K562 (cell line): ENCODE measurements around the gene ALDH3A2. TPM values are rescaled to one million over a fixed set of nuclear protein-coding genes. Genes with fewer than 3 reads are reported as not detected.

Experiments used
- ATAC-seq: fragments of 200-7000 bp; cut with Tn5 transposase; 3 replicates; pipeline ENCODE4 v1.9.1; 2020; ENCODE audit warnings: moderate library complexity
- BruUV-seq: library from RNA; stranded (reverse); fragments of 400-500 nt; replicated peaks from 2 replicates; lab custom pipeline; 2021; lab: Mats Ljungman, UMichigan
- CTCF ChIA-PET: fragments of 300-600 bp; formaldehyde crosslinking; extraction: SDS; loops from one replicate; lab custom pipeline; 2021; ENCODE audit warnings: low intra/inter-chr PET ratio; lab: Yijun Ruan, JAX
- POLR2A ChIA-PET: fragments of 300-600, 350-650 bp; sonication (Branson Sonifier 250); formaldehyde crosslinking; extraction: SDS; loops from one replicate; lab custom pipeline; 2021; ENCODE audit warnings: antibody characterized with exemption, inconsistent platforms; lab: Yijun Ruan, JAX
- DNase-seq, 4 experiments: peaks; one replicate each; pipeline versions ENCODE4 v3.0.0 to v3.0.0-alpha.2; 2011 to 2018; ENCODE audit warnings: low spot score in 3 of 4, mixed read lengths in 3 of 4; ENCODE audit errors: extremely low read depth in 1 of 4
- FAIRE-seq: peaks from 2 replicates; lab custom pipeline; 2011; peaks lifted over from hg19 to GRCh38; lab: Jason Lieb, UNC
- H2AFZ ChIP-seq: 2 replicates; pipeline ENCODE4 v1.6.0; 2011; ENCODE audit warnings: low read depth, low read length, control low read depth, inconsistent platforms
- H3K27ac ChIP-seq: fragments of 200-600 bp; 3 replicates; pipeline ENCODE4 v1.8.0; 2011; ENCODE audit warnings: low read depth, mild to moderate bottlenecking, control low read depth, inconsistent platforms, low read length, moderate library complexity, mixed read lengths; ENCODE audit errors: extremely low read depth
- H3K27me3 ChIP-seq, 2 experiments: fragments of 300-600 bp in 1 of 2; 2 replicates in 1 of 2; 3 replicates in 1 of 2; pipeline versions ENCODE4 v1.6.0 to v1.8.0; 2011; ENCODE audit warnings: inconsistent platforms in 2 of 2, low read length in 2 of 2, mild to moderate bottlenecking in 1 of 2, mixed read lengths in 1 of 2, moderate library complexity in 1 of 2; ENCODE audit not compliant: control insufficient read depth in 2 of 2, insufficient read depth in 2 of 2
- H3K36me3 ChIP-seq: fragments of 300-600 bp; 3 replicates; pipeline ENCODE4 v1.8.0; 2011; ENCODE audit warnings: mild to moderate bottlenecking, low read length, inconsistent platforms; ENCODE audit not compliant: control insufficient read depth, insufficient read depth
- H3K4me1 ChIP-seq, 2 experiments: fragments of 200-600 bp in 1 of 2; replicated peaks in 1 of 2; 2 replicates in 1 of 2; 3 replicates in 1 of 2; pipeline versions ENCODE4 v1.5.1 to v1.8.0; 2011; ENCODE audit warnings: inconsistent platforms in 2 of 2, low read length in 2 of 2, mild to moderate bottlenecking in 1 of 2, mixed read lengths in 1 of 2, moderate library complexity in 1 of 2; ENCODE audit not compliant: control insufficient read depth in 2 of 2, insufficient read depth in 2 of 2
- H3K4me2 ChIP-seq: 2 replicates; pipeline ENCODE4 v1.6.1; 2011; ENCODE audit warnings: low read length, control low read depth, inconsistent platforms, mixed read lengths; ENCODE audit not compliant: insufficient read depth
- H3K4me3 ChIP-seq: fragments of 200-600 bp; sonication (generic), shearing (Covaris generic); 2 replicates; pipeline ENCODE4 v1.5.1; 2016; ENCODE audit warnings: control low read depth, inconsistent platforms
- H3K79me2 ChIP-seq: fragments of 200-600 bp; 3 replicates; pipeline ENCODE4 v1.8.0; 2011; ENCODE audit warnings: low read length, inconsistent platforms; ENCODE audit not compliant: control insufficient read depth, insufficient read depth
- H3K9ac ChIP-seq, 2 experiments: 2 replicates each; pipeline versions ENCODE4 v1.6.0 to v1.6.1; 2011; ENCODE audit warnings: low read depth in 2 of 2, low read length in 2 of 2, control low read depth in 1 of 2, inconsistent platforms in 1 of 2, mild to moderate bottlenecking in 1 of 2, mixed read lengths in 1 of 2; ENCODE audit not compliant: insufficient read depth in 1 of 2
- H3K9me1 ChIP-seq: one replicate; pipeline ENCODE4 v1.6.0; 2011; ENCODE audit warnings: inconsistent platforms, mild to moderate bottlenecking, low read length, moderate library complexity; ENCODE audit not compliant: control insufficient read depth, insufficient read depth
- H3K9me3 ChIP-seq: replicated peaks from 2 replicates; pipeline ENCODE4 v1.5.1; 2011; ENCODE audit warnings: low read depth, low read length, inconsistent platforms; ENCODE audit not compliant: control insufficient read depth, insufficient read depth
- H4K20me1 ChIP-seq: replicated peaks from 2 replicates; pipeline ENCODE4 v1.6.1; 2011; ENCODE audit warnings: low read length, inconsistent platforms, mixed read lengths; ENCODE audit not compliant: control insufficient read depth, insufficient read depth
- C11orf30 ChIP-seq: fragments of 450-650 bp; IDR thresholded peaks from 2 replicates; pipeline ENCODE4 v1.6.1; 2016; ENCODE audit warnings: low read depth, mild to moderate bottlenecking
- GABPA ChIP-seq: fragments of 200-800 bp; sonication (Bioruptor generic); conservative IDR thresholded peaks from 2 replicates; pipeline ENCODE4 v1.6.1; 2016; ENCODE audit warnings: low read depth, missing genetic modification characterization, missing compliant biosample characterization
- MAFF ChIP-seq: IDR thresholded peaks from 2 replicates; pipeline ENCODE4 v1.6.1; 2012; ENCODE audit warnings: low read length, improper control_type of control experiment
- RBM17 ChIP-seq: fragments of 200-400 bp; formaldehyde crosslinking; IDR thresholded peaks from 2 replicates; pipeline ENCODE4 v1.6.1; 2017; ENCODE audit warnings: low read depth, mild to moderate bottlenecking, low read length, borderline replicate concordance
- RBM25 ChIP-seq: fragments of 200-400 bp; formaldehyde crosslinking; IDR thresholded peaks from 2 replicates; pipeline ENCODE4 v1.6.1; 2018; ENCODE audit warnings: low read length, low read depth, moderate library complexity; ENCODE audit not compliant: severe bottlenecking
- SMARCA4 ChIP-seq: fragments of 450-650 bp; IDR thresholded peaks from 2 replicates; pipeline ENCODE4 v1.6.1; 2016
- TAL1 ChIP-seq: fragments of 450-650 bp; IDR thresholded peaks from 2 replicates; pipeline ENCODE4 v1.6.1; 2016; ENCODE audit warnings: mild to moderate bottlenecking
- TARDBP ChIP-seq: fragments of 450-650 bp; IDR thresholded peaks from 2 replicates; pipeline ENCODE4 v1.6.1; 2016
- ZNF263 ChIP-seq: sonication (generic); formaldehyde crosslinking; IDR thresholded peaks from 2 replicates; pipeline ENCODE4 v1.8.0; 2022; ENCODE audit warnings: mild to moderate bottlenecking, missing genetic modification reagents, borderline replicate concordance
- WGBS: fragments of 100-300 bp; shearing (Covaris generic); methylation state at CpG from one replicate; pipeline ENCODE4 v1.1.6; 2016; ENCODE audit warnings: low coverage, mixed read lengths; ENCODE audit not compliant: insufficient coverage; ENCODE audit errors: missing lambda C conversion rate; 5-methylcytosine and 5-hydroxymethylcytosine counted together
- in situ Hi-C: fragments of 300-500 bp; cut with MboI; formaldehyde crosslinking; loops from 4 replicates; pipeline ENCODE4 v1.15.0; 2018; ENCODE audit warnings: inconsistent platforms, mixed read lengths
- intact Hi-C: fragments of 100-400 bp; cut with micrococcal nuclease; formaldehyde crosslinking; loops from 2 replicates; pipeline ENCODE4 v1.14.2; 2022
- polyA plus RNA-seq, 8 experiments: library from polyadenylated mRNA; depleted of rRNA in 4 of 8; stranded (reverse) in 5 of 8; unstranded in 3 of 8; fragments of >200 nt; fragmentation: Nextera tagmentation in 2 of 8; fragmentation: Illumina TruSeq in 1 of 8; extraction: Ambion mirVana in 2 of 8; extraction: Trizol in 1 of 8; gene quantifications; 2 replicates each; pipeline versions ENCODE4 v1.2.1 to v1.2.3, GENCODE V29; 2011 to 2014; ENCODE audit warnings: inconsistent platforms in 1 of 8, missing spikeins in 1 of 8
- total RNA-seq, 7 experiments: library from RNA; depleted of rRNA in 6 of 7; stranded (reverse); fragments of >200 nt in 6 of 7; fragmentation: Illumina TruSeq in 2 of 7; extraction: Trizol in 2 of 7; gene quantifications; 2 replicates each; pipeline versions ENCODE4 v1.2.1 to v1.2.3, GENCODE V29; 2011 to 2021; ENCODE audit warnings: low replicate concordance in 1 of 7

ALDH3A2 gene
- total and polyA plus RNA-seq, 9 of the 15 experiments (the other 6 are each of a cell fraction or from before 2014, with no cell fraction given), result 0.01 to 0.78 (median 0.12) TPM; not detected in 5

- Histone ChIP-seq H3K4me1 (peaks cover 0 to 4% of the 10 kb centered on the region in 2 experiments; a peak in 2 of 5 replicates), H4K20me1 (no peaks in the 10 kb centered on the region), H3K27ac (no peak overlapping the region), H3K9me1 (no peaks in the 10 kb centered on the region), H3K9ac (no peak overlapping the region)
- no TSS peak for BruUV-seq
- TF ChIP-seq TAL1, result no peak
- TF ChIP-seq ZNF263 (CRISPR knock-in tag), result no peak
- no peak for TF ChIP-seq MAFF
- TF ChIP-seq GABPA (tag), result no peak
- TF ChIP-seq RBM25, result no peak
- no peak for TF ChIP-seq TARDBP
- no peak for TF ChIP-seq SMARCA4
- no peak for TF ChIP-seq C11orf30
- TF ChIP-seq RBM17, result no peak
- TF ChIP-seq, all 486 proteins: peak for 0
- Histone ChIP-seq H3K4me2 (no peak overlapping the region), H3K36me3 (no peaks in the 10 kb centered on the region), H3K79me2 (no peaks in the 10 kb centered on the region), H3K4me3 (no peak overlapping the region), H2AFZ (no peak overlapping the region), H3K27me3 (peaks cover 0 to 20% of the 10 kb centered on the region in 2 experiments; a peak in 2 of 5 replicates), H3K9me3 (no peaks in the 10 kb centered on the region)
- WGBS, result 0% methylated on average over 5 of the region's 5 CpGs
- ATAC-seq (no peak), DNase-seq (no peak), FAIRE-seq (no peak)
- ChIA-PET CTCF (no interaction called here), POLR2A (no interaction called here)
- in situ Hi-C loops, result no loop called here
- intact Hi-C loops, result no loop called here
Measured at GRCh38 chr17:19725486-19725885, 76.9 kb downstream of the ALDH3A2 start.
